Measurements from ENCODE around the gene HELZ. TPM values are rescaled to one million over a fixed set of nuclear protein-coding genes. Genes with fewer than 3 reads are reported as not detected.

HELZ gene
- total and polyA plus RNA-seq, 4 donors, result 5.5 to 175 (median 27.8) TPM

- WGBS, 2 donors, result 24 to 48% methylated on average over 6 of the region's 6 CpGs
- DNase-seq (peak in 2 of 3 donors; percentile 24 to 40), ATAC-seq (ENCODE audit: insufficient read depth, low FRiP score) (no peak)
- Histone ChIP-seq H3K27me3 (ENCODE audit: control insufficient read depth in 3 of 3, insufficient read depth in 3 of 3, low read length in 2 of 3) (no peaks in the 10 kb centered on the region), H3K4me1 (ENCODE audit: control insufficient read depth in 5 of 5, insufficient read depth in 5 of 5, low read length in 5 of 5) (peaks cover 0 to 13% (median 2%) of the 10 kb centered on the region in 5 donors), H3K4me3 (no peak overlapping the region), H3K9ac (ENCODE audit: insufficient read depth in 1 of 2, low read length in 2 of 2) (peak overlapping the region; percentile 16 to 44), H3K36me3 (ENCODE audit: control insufficient read depth in 4 of 4, insufficient read depth in 4 of 4, low read length in 4 of 4) (peaks cover 7 to 21% (median 14%) of the 10 kb centered on the region in 4 donors), H3K9me3 (ENCODE audit: control insufficient read depth in 4 of 4, insufficient read depth in 3 of 4, low read length in 3 of 4) (no peaks in the 10 kb centered on the region), H3K27ac (ENCODE audit: low read depth in 1 of 2, low read length in 1 of 2) (no peak overlapping the region)
- TF ChIP-seq CTCF (IDR thresholded peaks at IDR 0.05; ENCODE audit: control extremely low read depth, extremely low read depth), result no peak
Measured at GRCh38 chr17:67165201-67165600, 79.8 kb downstream of the HELZ start.

GRCh38 chr17:67164302-67164701 lies 80.7 kb downstream of the HELZ start:
- DNase-seq, result peak in 2 of 3 donors; percentile 38 to 59
- no peak overlapping the region for H3K4me3 ChIP-seq
- peaks cover 7 to 21% (median 12%) of the 10 kb centered on the region in 4 donors for H3K36me3 ChIP-seq (ENCODE audit: control insufficient read depth in 4 of 4, insufficient read depth in 4 of 4, low read length in 4 of 4)
- 39 to 51% methylated on average over 2 of the region's 2 CpGs for WGBS, 2 donors
- no peak overlapping the region for H3K9ac ChIP-seq (ENCODE audit: insufficient read depth in 1 of 2, low read length in 2 of 2)
- TF ChIP-seq CTCF (IDR thresholded peaks at IDR 0.05; ENCODE audit: control extremely low read depth, extremely low read depth), result no peak
- H3K9me3 ChIP-seq (ENCODE audit: control insufficient read depth in 4 of 4, insufficient read depth in 3 of 4, low read length in 3 of 4), result no peaks in the 10 kb centered on the region
- no peak overlapping the region for H3K27ac ChIP-seq (ENCODE audit: low read depth in 1 of 2, low read length in 1 of 2)
- ATAC-seq (ENCODE audit: insufficient read depth, low FRiP score), result no peak
- peaks cover 0 to 13% (median 2%) of the 10 kb centered on the region in 5 donors for H3K4me1 ChIP-seq (ENCODE audit: control insufficient read depth in 5 of 5, insufficient read depth in 5 of 5, low read length in 5 of 5)
- H3K27me3 ChIP-seq (ENCODE audit: control insufficient read depth in 3 of 3, insufficient read depth in 3 of 3, low read length in 2 of 3), result no peaks in the 10 kb centered on the region

- no peak overlapping the region for H3K4me3 ChIP-seq
- H3K9me3 ChIP-seq (ENCODE audit: control insufficient read depth in 4 of 4, insufficient read depth in 3 of 4, low read length in 3 of 4), result no peaks in the 10 kb centered on the region
- no peak overlapping the region for H3K9ac ChIP-seq (ENCODE audit: insufficient read depth in 1 of 2, low read length in 2 of 2)
- no peak overlapping the region for H3K27ac ChIP-seq (ENCODE audit: low read depth in 1 of 2, low read length in 1 of 2)
- H3K27me3 ChIP-seq (ENCODE audit: control insufficient read depth in 3 of 3, insufficient read depth in 3 of 3, low read length in 2 of 3), result no peaks in the 10 kb centered on the region
- no peak for TF ChIP-seq CTCF (IDR thresholded peaks at IDR 0.05; ENCODE audit: control extremely low read depth, extremely low read depth)
- ATAC-seq (ENCODE audit: insufficient read depth, low FRiP score) (no peak), DNase-seq (no peak)
- H3K4me1 ChIP-seq (ENCODE audit: control insufficient read depth in 5 of 5, insufficient read depth in 5 of 5, low read length in 5 of 5), result peaks cover 0 to 13% (median 2%) of the 10 kb centered on the region in 5 donors
- peaks cover 7 to 22% (median 11%) of the 10 kb centered on the region in 4 donors for H3K36me3 ChIP-seq (ENCODE audit: control insufficient read depth in 4 of 4, insufficient read depth in 4 of 4, low read length in 4 of 4)
Measured at GRCh38 chr17:67162771-67163170, 82.2 kb downstream of the HELZ start.

- no peaks in the 10 kb centered on the region for H3K27me3 ChIP-seq (ENCODE audit: control insufficient read depth in 3 of 3, insufficient read depth in 3 of 3, low read length in 2 of 3)
- H3K27ac ChIP-seq (ENCODE audit: low read depth in 1 of 2, low read length in 1 of 2), result no peak overlapping the region
- TF ChIP-seq CTCF (IDR thresholded peaks at IDR 0.05; ENCODE audit: control extremely low read depth, extremely low read depth), result no peak
- no peak overlapping the region for H3K9ac ChIP-seq (ENCODE audit: insufficient read depth in 1 of 2, low read length in 2 of 2)
- H3K9me3 ChIP-seq (ENCODE audit: control insufficient read depth in 4 of 4, insufficient read depth in 3 of 4, low read length in 3 of 4), result no peaks in the 10 kb centered on the region
- no peak overlapping the region for H3K4me3 ChIP-seq
- H3K4me1 ChIP-seq (ENCODE audit: control insufficient read depth in 5 of 5, insufficient read depth in 5 of 5, low read length in 5 of 5), result peaks cover 0 to 13% (median 2%) of the 10 kb centered on the region in 5 donors
- DNase-seq (no peak), ATAC-seq (ENCODE audit: insufficient read depth, low FRiP score) (no peak)
- 93 to 98% methylated on average over 3 of the region's 3 CpGs for WGBS, 2 donors
- H3K36me3 ChIP-seq (ENCODE audit: control insufficient read depth in 4 of 4, insufficient read depth in 4 of 4, low read length in 4 of 4), result peaks cover 7 to 21% (median 10%) of the 10 kb centered on the region in 4 donors
Measured at GRCh38 chr17:67161573-67161972, 83.4 kb downstream of the HELZ start.

All from lung (tissue), 12 donors.